GM10266 (cell line): ENCODE measurements around the gene PDE1A.

Experiments used
- DNase-seq: peaks from one replicate; pipeline ENCODE4 v3.0.0; 2012; ENCODE audit errors: extremely low spot score
- TF ChIP-seq, protein P1 (sequence below): IDR thresholded peaks from 2 replicates; pipeline ENCODE4 v1.5.1; 2012; ENCODE audit warnings: mild to moderate bottlenecking, low read depth; ENCODE audit not compliant: control insufficient read depth, insufficient read depth; ENCODE audit errors: missing control alignments

PDE1A gene

GRCh38 chr2:182090486-182090885 is 336.4 kb downstream of the PDE1A start:
- TF ChIP-seq, protein P1, sequence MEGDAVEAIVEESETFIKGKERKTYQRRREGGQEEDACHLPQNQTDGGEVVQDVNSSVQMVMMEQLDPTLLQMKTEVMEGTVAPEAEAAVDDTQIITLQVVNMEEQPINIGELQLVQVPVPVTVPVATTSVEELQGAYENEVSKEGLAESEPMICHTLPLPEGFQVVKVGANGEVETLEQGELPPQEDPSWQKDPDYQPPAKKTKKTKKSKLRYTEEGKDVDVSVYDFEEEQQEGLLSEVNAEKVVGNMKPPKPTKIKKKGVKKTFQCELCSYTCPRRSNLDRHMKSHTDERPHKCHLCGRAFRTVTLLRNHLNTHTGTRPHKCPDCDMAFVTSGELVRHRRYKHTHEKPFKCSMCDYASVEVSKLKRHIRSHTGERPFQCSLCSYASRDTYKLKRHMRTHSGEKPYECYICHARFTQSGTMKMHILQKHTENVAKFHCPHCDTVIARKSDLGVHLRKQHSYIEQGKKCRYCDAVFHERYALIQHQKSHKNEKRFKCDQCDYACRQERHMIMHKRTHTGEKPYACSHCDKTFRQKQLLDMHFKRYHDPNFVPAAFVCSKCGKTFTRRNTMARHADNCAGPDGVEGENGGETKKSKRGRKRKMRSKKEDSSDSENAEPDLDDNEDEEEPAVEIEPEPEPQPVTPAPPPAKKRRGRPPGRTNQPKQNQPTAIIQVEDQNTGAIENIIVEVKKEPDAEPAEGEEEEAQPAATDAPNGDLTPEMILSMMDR, result no peak

More at GRCh38 chr2:182090486-182090885, 336.4 kb downstream of the PDE1A start:
- DNase-seq, result no peak
